Activated CD4-positive, CD25-positive, alpha-beta regulatory T cell treated with anti-CD3 and anti-CD28 coated beads, Interleukin-2, amount 50 U/mL, for 72 hours (primary cell): ENCODE results near the gene PRLH.

Experiments used
- DNase-seq: peaks from one replicate; pipeline ENCODE4 v3.0.0; 2021

Gene PRLH

GRCh38 chr2:237540223-237540775 is 26.1 kb upstream of the PRLH start:
- no peak for DNase-seq

DNA sequence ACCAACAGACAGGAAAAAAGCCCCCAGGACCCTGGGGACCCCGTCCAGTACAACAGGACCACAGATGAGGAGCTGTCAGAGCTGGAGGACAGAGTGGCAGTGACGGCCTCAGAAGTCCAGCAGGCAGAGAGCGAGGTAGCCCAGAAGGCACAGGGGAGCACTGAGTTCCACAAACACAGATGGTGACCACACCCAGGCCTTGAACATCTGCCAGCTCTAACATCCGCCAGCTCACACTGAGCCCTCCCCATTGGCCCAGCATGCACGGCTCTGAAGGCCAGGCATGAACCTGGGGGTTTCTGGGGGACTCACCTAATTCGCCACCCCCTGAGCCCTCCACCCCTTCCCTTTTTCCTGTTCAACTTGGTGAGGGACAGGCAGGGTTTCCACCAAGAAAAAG is 25.6 kb upstream of the PRLH start:
- DNase-seq: no peak

GRCh38 chr2:237541243-237541642 is 25.1 kb upstream of the PRLH start:
- no peak for DNase-seq

DNA sequence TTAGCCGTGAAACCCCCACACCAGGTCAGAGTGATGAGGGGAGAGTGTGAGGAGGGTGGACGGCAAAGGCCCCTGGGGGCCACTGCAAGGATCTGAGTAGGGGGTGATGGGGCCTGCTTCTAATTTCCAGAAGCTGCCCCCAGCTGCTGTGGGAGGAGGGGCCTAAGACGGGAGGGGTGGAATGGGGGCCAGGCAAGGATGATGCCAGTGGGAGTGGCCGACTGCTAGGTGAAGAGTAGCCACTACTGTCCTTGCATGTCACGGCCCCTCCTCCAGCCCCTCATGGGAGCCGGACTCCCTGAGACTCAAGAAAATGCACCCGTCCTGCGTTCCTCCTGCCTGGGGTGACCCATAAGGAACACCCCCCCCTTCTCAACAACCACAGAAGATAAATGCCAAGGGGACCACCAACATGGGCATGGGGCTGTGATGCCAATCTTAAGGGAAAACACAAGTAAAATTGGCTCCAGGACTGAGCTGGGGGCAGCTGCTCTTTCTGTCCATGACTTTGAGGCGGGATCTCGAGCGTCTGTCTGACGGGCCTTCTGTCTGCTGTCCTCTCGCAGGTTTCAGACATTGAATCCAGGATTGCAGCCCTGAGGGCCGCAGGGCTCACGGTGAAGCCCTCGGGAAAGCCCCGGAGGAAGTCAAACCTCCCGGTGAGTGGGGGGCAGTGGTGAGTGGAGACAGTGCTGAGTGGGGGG is 24.2 kb upstream of the PRLH start:
- no peak for DNase-seq

DNA sequence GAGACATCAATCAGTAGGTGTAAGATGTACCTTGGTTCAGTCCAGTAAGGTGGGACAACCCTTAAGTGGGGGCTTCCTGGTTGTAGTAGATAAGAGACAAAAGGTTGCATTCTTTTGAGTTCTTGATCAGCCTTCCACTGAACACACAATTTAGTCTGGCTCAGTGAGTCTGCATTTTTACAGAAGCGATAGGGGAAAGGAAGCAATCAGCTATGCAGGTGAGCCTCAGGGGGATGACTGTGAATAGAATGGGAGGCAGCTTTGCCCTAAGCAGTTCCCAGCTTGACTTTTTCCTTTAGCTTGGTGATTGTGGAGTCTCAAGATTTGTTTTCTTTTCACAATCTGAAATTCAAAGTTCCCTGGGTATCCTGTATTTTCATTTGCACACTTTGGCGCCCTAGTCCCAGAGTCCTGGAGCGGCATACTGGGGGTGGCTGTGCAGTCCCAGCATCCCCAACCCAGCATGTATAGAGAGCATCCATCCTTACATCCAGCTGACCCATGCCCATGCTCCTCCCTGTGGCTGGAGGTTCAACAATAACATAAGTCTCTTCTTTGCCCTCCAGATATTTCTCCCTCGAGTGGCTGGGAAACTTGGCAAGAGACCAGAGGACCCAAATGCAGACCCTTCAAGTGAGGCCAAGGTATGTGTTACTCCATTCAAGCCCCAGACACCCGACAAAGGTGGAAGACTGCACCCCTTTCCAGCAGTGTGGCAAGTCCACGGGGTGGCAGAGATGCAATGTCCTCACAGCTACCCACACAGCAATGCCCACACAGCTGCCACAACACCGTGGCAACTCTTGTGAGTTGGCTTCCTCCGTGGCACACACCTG is 20.1 kb upstream of the PRLH start:
- DNase-seq: no peak

DNA sequence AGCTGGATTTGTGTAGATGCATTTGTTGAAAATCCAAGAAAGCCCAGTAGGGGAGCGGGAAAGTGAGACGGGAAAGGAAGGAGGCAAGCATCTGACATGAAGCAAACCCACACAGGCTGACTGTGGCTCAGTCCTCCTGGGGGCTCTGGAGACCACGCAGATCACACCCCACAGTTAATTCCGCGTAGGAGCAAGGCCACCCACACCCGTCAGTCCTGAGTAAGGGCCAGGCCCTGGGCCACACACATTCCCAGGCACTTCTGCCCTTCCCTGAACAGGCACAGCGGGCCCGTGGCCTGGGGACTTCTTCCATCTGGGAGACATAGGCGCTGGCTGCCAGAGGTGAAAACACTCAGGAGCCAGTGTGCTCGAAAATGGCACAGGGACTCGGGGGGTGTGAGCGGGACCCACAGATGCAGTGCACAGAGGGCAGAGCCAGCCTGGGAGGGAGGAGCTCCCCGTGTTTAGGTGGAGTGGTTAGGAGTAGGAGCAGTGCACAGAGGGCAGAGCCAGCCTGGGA is 19.4 kb upstream of the PRLH start:
- no peak for DNase-seq

DNA sequence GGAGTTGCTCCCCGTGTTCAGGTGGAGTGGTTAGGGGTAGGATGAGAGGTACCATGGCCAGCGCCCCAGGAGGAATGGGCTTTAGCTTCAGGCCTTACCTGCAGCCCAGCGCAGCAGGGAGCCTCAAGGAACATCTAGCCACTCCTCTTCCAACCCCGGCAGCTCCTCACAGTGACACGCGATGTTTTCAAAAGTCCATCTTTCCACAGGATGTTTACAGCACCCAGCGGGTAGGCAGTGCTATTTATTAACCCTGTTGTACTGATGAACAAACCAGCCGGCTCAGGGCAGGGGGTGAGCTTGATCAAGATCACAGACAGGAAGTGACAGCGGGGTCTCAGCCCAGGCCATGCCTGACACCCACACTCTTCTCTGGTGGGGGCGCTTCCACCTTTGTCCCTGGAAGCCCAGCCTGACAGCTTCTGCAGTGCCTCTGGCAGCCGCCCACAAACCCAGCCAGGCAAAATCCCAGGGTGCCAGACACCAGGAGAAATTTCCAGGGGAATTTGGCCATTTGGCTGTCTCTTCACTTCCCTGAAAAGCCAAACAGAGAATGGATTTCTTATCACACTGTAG is 18.4 kb upstream of the PRLH start:
- DNase-seq: no peak

- DNase-seq: no peak
Observed at GRCh38 chr2:237549216-237549615, 17.2 kb upstream of the PRLH start.

DNA sequence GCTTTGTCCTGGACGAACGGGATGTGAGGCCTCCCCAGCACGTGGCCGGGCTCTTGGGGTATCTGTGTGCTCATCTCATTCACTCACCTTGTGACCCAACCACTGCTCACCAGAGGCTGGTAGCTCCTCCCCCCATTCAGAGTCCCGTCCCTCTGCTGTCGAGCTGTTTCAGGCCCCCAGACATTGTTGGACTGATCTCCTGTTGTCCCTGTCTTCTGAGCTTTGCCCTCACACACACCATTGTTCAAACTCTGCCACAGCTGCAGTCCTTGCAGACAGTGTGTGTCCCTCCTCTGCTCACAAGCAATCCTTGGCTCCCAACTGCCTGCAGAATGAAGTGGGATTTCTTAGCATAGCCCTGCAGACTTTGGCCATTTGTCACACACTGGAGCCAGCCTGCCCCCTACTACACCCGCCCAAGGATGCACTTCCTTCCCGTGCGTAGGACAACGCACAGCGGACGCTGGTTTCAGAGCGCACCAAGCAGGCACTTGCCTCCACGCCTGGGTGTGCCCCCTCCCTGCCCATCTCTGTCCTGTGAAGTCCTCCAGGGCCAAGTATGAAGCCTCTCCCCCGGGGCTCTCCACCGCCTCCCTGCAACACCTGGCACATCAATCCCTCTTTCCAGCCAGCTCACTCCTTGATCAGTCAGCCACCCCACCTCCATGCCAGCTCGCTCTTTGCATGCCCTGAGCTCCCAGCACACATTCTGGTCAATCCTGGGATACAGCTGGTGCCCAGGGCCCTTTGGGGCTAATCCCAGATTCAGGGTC is 16.5 kb upstream of the PRLH start:
- no peak for DNase-seq

- no peak for DNase-seq
Observed at GRCh38 chr2:237551071-237551574, 15.3 kb upstream of the PRLH start.

GRCh38 chr2:237552908-237553307 is 13.5 kb upstream of the PRLH start:
- no peak for DNase-seq

DNA sequence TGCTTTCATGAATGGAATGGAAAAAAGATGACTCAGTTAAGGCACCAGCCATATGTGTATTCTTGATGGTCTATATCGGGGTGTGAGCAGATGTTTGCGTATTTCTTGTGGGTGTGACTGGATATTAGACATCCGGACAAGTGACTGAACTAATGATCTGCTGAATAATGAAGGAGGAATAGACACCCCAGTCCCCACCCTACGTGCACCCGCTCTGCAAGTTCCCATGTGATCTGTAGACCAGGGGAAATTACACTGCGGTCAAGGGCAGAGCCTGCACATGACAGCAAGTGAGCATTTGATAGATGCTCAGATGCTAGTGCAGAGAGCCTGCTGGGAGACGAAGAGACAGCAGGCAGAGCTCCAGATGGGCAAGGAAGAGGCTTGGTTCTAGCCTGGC is 12.4 kb upstream of the PRLH start:
- DNase-seq: no peak

DNA sequence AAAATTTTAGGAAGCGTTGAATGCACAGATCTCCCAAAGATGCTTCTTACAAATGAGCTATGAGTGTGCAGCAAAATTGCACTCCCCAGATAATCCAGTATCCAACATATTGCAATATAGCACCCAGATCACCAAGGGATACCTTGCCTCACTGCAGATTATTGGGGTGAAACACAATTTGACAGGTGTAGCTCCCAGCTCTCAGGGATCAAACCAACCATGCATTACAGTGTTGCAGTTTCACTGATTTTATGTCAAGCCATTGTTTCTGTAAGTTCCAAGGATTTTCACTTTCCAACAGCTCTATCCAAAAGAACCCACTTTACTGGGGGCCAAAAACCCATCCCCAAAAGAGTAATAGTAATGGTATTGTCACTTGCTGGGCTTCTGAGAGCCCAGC is 10.8 kb upstream of the PRLH start:
- no peak for DNase-seq

DNA sequence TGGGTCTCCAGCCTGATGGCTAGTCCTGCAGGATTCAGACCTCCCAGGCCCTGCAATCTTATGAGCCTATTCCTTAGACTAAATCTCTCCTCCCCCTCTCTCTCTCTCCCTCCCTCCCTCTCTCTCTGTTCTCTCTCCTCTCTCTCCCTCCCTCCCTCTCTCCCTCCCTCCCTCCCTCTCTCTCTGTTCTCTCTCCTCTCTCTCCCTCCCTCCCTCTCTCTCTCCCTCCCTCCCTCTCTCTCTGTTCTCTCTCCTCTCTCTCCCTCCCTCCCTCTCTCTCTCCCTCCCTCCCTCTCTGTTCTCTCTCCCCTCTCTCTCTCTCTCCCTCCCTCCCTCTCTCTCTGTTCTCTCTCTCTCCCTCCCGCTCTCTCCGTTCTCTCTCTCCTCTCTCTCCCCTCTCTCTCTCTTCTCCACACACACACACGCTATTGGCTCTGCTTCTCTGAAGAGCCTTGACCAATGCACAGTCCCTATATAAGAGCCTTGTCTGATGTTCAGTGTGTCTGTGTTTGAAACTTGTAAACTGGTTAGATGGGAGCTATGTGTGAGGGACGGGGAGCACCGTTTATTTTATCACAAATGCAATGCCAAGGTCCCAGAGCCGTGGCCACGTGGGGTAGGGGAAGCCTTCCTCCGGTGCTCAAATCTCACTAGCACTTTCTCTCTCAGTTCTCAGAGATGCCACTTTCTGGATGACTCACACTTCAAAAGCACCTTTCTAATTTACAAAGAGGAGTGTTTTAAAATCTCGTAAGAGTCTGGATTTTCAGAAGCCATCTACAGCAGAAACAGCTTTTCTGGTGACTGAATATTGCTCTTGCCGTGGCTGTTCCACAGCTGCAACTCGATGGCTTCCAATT is 9.4 kb upstream of the PRLH start:
- no peak for DNase-seq

- DNase-seq: no peak
Observed at GRCh38 chr2:237557633-237558015, 8.8 kb upstream of the PRLH start.

- no peak for DNase-seq
Observed at GRCh38 chr2:237558961-237559641, 7.3 kb upstream of the PRLH start.

DNA sequence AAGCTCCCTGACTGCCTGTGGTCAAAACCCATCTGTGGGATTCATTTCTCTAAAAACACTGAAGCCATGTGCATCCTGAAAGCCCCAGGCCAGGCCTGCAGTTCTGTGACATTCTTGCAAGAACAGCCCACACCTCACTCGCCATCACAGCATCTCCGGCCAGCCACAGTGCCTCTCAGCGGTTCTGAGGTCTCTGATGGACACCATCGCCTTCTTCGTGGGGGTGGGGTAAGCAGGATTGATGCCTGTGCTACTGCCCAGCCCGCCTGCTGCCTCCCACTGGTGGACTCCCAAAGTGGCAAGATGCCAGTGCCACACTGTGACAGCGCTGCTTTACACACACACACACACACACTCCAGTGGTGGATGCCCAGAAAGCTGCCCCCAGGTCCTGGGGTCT is 5.2 kb upstream of the PRLH start:
- DNase-seq: no peak

DNA sequence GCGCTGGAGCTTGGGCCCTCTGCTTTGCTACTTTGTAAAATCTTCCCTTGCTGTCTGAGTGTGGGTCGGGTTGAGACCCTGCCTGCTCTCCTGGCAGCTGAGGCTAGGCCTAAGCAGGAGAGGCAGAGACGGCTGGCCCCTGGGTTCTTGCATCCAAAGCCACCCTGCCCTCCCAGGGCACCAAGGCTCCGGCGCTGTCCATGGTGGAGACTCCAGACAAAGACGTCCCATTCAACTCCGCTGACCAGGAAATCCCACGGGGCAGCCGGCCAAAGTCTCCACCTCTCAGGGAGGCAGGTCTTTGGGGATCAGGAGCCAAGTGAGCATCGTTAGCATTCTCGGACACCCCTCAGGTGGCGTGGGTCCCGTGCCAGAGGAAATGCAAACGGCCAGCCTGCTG is 2.6 kb upstream of the PRLH start:
- DNase-seq: no peak

DNA sequence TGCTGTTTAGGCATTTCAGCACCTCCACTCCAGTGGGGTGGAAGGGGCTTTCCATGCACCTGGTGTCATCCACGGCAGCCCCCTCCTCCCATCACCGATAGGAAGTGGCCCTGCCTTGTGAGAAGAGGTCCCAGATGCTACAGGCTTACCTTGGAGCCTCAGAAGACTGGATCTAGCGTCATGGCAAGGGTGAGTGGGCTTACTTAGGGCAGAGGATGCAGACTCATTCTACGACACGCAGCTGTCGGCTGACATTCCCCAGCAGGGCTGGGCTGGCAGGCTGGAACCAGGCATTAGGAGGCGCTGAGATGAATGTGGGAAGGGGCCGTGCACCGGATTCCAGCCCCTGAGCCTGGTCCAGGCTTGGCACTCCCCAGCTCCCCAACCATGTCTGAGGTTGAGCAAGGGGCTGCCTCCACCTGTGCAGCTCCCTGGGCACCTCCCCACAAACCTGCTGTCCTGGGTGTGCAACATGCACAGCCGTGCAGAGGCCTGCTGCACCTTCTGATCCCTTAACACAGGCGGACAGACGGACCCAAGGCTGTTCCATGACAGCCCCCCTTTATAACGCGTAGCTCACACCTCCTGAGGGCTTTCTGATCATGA is 1.7 kb upstream of the PRLH start:
- no peak for DNase-seq

DNA sequence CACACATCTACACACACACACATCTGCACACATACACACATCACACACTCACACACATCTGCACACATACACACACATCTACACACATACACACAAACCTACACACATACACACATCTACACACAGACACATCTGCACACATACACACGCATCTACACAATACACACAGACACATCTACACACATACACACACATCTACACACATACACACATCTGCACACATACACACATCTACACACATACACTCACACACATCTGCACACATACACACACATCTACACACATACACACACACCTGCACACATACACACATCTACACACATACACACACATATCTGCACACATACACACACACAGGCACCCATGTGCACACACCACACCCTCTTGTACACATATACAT is 400 bp upstream of the PRLH start:
- DNase-seq: no peak
